Measurements from ENCODE around the gene PARN.
"Not testable (repeated sequence)": the region's sequence is repeated elsewhere in the genome, so short reads cannot be mapped to it uniquely, and the experiment has no call there.

PARN gene

GRCh38 chr16:14395710-14396304, 234.3 kb downstream of the PARN start:
- DNase-seq = not testable (repeated sequence)

- DNase-seq = no peak
Observed at GRCh38 chr16:14394834-14395233, 235.2 kb downstream of the PARN start.

GRCh38 chr16:14392960-14393359, 237.1 kb downstream of the PARN start:
- no peak for DNase-seq

GRCh38 chr16:14389359-14389758, 240.7 kb downstream of the PARN start:
- DNase-seq = no peak

GRCh38 chr16:14388243-14388642, 241.8 kb downstream of the PARN start:
- no peak for DNase-seq

GRCh38 chr16:14386115-14386514, 243.9 kb downstream of the PARN start:
- DNase-seq = no peak

Measured in NK-92 treated with Interleukin-12 subunit alpha and Interleukin-12 subunit beta, amount 100 ng/mL, for 24 hours (cell line).